ENCODE results near the gene ANHX. TPM values are rescaled to one million over a fixed set of nuclear protein-coding genes. Genes with fewer than 3 reads are reported as not detected.

The ANHX gene
- total and polyA plus RNA-seq, 2 of the 13 experiments (the other 11 are each of a cell fraction or from before 2014, with no cell fraction given): not detected

DNA sequence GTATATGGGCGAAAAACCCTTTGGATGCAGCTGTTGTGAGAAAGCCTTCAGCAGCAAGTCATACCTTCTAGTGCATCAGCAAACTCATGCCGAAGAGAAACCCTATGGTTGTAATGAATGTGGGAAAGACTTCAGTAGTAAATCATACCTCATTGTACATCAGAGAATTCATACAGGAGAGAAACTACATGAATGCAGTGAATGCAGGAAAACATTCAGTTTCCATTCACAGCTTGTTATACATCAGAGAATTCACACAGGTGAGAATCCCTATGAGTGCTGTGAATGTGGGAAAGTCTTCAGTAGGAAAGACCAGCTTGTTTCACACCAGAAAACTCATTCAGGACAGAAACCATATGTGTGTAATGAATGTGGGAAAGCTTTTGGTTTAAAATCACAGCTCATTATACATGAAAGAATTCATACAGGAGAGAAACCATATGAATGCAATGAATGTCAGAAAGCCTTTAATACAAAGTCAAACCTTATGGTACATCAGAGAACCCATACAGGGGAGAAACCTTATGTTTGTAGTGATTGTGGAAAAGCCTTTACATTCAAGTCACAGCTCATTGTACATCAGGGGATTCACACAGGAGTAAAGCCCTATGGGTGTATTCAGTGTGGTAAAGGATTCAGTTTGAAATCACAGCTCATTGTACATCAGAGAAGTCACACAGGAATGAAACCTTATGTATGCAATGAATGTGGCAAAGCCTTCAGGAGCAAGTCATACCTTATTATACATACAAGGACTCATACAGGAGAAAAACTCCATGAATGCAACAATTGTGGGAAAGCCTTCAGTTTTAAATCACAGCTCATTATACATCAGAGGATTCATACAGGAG lies 33.0 kb downstream of the ANHX start:
- no peaks in the 10 kb centered on the region for H3K79me2 ChIP-seq (ENCODE audit: insufficient read depth, low read length)
- TF ChIP-seq ELK4 (CRISPR knock-in tag; IDR thresholded peaks at IDR 0.05; ENCODE audit: borderline replicate concordance) (no peak), ZNF75D (CRISPR knock-in tag; IDR thresholded peaks at IDR 0.05; ENCODE audit: borderline replicate concordance) (0 out of 2 replicates have a peak, but pooled peaks have one; percentile 75)
- H3K4me1 ChIP-seq (ENCODE audit: insufficient read depth, low read length): no peaks in the 10 kb centered on the region
- intact Hi-C loops (cut with micrococcal nuclease; ENCODE audit: unreplicated experiment): no loop called here
- no peak overlapping the region for H3K4me2 ChIP-seq (ENCODE audit: low read depth, low read length)
- no peaks in the 10 kb centered on the region for H3K27me3 ChIP-seq (ENCODE audit: control insufficient read depth in 1 of 2, insufficient read depth in 2 of 2, low read length in 2 of 2)
- H3K36me3 ChIP-seq (replicated peaks in 1 of 2; ENCODE audit: control insufficient read depth in 1 of 2, insufficient read depth in 2 of 2, low read length in 2 of 2): peaks cover 13 to 39% of the 10 kb centered on the region in 2 experiments
- no peak overlapping the region for H3K9ac ChIP-seq (ENCODE audit: insufficient read depth, low read depth, low read length)
- in situ Hi-C loops (cut with HindIII; ENCODE audit: extremely low pct_ligation_motif_present, low pct_unique_long_range_greater_than_20kb): no loop called here
- TSS peak; percentile 20 for BruUV-seq (replicated peaks)
- ChIA-PET CTCF (ENCODE audit: low intra/inter-chr PET ratio, low total read pairs) (no interaction called here), POLR2A (no interaction called here)
- whole genome bisulfite sequencing (ENCODE audit: low lambda C conversion rate): 99% methylated on average over 2 of the region's 2 CpGs
- FAIRE-seq: no peak
- no peak overlapping the region for H3K4me3 ChIP-seq (replicated peaks in 1 of 3; ENCODE audit: insufficient read depth in 1 of 3, low read depth in 2 of 3, low read length in 3 of 3)
- ATAC-seq: no peak
- no peak for DNase-seq (ENCODE audit: low spot score)
- H3K27ac ChIP-seq (ENCODE audit: extremely low read length, insufficient read depth, low read length): no peak overlapping the region
- H3K9me3 ChIP-seq (ENCODE audit: low read length): peaks cover 74% of the 10 kb centered on the region
- H2AFZ ChIP-seq (ENCODE audit: low read length): no peak overlapping the region
- H4K20me1 ChIP-seq (ENCODE audit: insufficient read depth, low read length): no peaks in the 10 kb centered on the region

GRCh38 chr12:133201888-133202287 lies 33.8 kb downstream of the ANHX start:
- ChIA-PET POLR2A (no interaction called here), CTCF (ENCODE audit: low intra/inter-chr PET ratio, low total read pairs) (no interaction called here)
- no peaks in the 10 kb centered on the region for H3K4me1 ChIP-seq (ENCODE audit: insufficient read depth, low read length)
- H3K36me3 ChIP-seq (replicated peaks in 1 of 2; ENCODE audit: control insufficient read depth in 1 of 2, insufficient read depth in 2 of 2, low read length in 2 of 2): peaks cover 13 to 39% of the 10 kb centered on the region in 2 experiments
- H4K20me1 ChIP-seq (ENCODE audit: insufficient read depth, low read length): no peaks in the 10 kb centered on the region
- H3K4me2 ChIP-seq (ENCODE audit: low read depth, low read length): no peak overlapping the region
- no peaks in the 10 kb centered on the region for H3K79me2 ChIP-seq (ENCODE audit: insufficient read depth, low read length)
- no peak overlapping the region for H3K4me3 ChIP-seq (replicated peaks in 1 of 3; ENCODE audit: insufficient read depth in 1 of 3, low read depth in 2 of 3, low read length in 3 of 3)
- in situ Hi-C loops (cut with HindIII; ENCODE audit: extremely low pct_ligation_motif_present, low pct_unique_long_range_greater_than_20kb) (no loop called here), intact Hi-C loops (cut with micrococcal nuclease; ENCODE audit: unreplicated experiment) (no loop called here)
- WGBS (ENCODE audit: low lambda C conversion rate): 44% methylated on average over 2 of the region's 2 CpGs
- no peak for ATAC-seq
- no peak for DNase-seq (ENCODE audit: low spot score)
- no peak overlapping the region for H3K27ac ChIP-seq (ENCODE audit: extremely low read length, insufficient read depth, low read length)
- BruUV-seq (replicated peaks): no TSS peak
- no peaks in the 10 kb centered on the region for H3K27me3 ChIP-seq (ENCODE audit: control insufficient read depth in 1 of 2, insufficient read depth in 2 of 2, low read length in 2 of 2)
- H2AFZ ChIP-seq (ENCODE audit: low read length): no peak overlapping the region
- FAIRE-seq: no peak
- TF ChIP-seq TFAP4 (IDR thresholded peaks at IDR 0.05; ENCODE audit: borderline replicate concordance, low read depth): no peak
- TF ChIP-seq, protein P1, sequence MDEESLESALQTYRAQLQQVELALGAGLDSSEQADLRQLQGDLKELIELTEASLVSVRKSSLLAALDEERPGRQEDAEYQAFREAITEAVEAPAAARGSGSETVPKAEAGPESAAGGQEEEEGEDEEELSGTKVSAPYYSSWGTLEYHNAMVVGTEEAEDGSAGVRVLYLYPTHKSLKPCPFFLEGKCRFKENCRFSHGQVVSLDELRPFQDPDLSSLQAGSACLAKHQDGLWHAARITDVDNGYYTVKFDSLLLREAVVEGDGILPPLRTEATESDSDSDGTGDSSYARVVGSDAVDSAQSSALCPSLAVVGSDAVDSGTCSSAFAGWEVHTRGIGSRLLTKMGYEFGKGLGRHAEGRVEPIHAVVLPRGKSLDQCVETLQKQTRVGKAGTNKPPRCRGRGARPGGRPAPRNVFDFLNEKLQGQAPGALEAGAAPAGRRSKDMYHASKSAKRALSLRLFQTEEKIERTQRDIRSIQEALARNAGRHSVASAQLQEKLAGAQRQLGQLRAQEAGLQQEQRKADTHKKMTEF (CRISPR knock-in tag; IDR thresholded peaks at IDR 0.05): no peak
- TF ChIP-seq YEATS4 (CRISPR knock-in tag; IDR thresholded peaks at IDR 0.05; ENCODE audit: borderline replicate concordance): no peak
- TF ChIP-seq, protein P2, sequence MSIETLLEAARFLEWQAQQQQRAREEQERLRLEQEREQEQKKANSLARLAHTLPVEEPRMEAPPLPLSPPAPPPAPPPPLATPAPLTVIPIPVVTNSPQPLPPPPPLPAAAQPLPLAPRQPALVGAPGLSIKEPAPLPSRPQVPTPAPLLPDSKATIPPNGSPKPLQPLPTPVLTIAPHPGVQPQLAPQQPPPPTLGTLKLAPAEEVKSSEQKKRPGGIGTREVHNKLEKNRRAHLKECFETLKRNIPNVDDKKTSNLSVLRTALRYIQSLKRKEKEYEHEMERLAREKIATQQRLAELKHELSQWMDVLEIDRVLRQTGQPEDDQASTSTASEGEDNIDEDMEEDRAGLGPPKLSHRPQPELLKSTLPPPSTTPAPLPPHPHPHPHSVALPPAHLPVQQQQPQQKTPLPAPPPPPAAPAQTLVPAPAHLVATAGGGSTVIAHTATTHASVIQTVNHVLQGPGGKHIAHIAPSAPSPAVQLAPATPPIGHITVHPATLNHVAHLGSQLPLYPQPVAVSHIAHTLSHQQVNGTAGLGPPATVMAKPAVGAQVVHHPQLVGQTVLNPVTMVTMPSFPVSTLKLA (IDR thresholded peaks at IDR 0.05): peak; percentile 23; the same call in 1 of the 2 replicates
- peaks cover 65% of the 10 kb centered on the region for H3K9me3 ChIP-seq (ENCODE audit: low read length)
- H3K9ac ChIP-seq (ENCODE audit: insufficient read depth, low read depth, low read length): no peak overlapping the region
